DMS53 treated with DMSO at 0.1 percent for 48 hours (cell line): ENCODE measurements around the gene PNO1.
"Not testable (repeated sequence)": the region's sequence is repeated elsewhere in the genome, so short reads cannot be mapped to it uniquely, and the experiment has no call there.

Source experiments
- DNase-seq: peaks from one replicate; lab custom pipeline; 2025; ENCODE audit not compliant: unreplicated experiment; lab: John Stamatoyannopoulos, UW

The PNO1 gene

DNA sequence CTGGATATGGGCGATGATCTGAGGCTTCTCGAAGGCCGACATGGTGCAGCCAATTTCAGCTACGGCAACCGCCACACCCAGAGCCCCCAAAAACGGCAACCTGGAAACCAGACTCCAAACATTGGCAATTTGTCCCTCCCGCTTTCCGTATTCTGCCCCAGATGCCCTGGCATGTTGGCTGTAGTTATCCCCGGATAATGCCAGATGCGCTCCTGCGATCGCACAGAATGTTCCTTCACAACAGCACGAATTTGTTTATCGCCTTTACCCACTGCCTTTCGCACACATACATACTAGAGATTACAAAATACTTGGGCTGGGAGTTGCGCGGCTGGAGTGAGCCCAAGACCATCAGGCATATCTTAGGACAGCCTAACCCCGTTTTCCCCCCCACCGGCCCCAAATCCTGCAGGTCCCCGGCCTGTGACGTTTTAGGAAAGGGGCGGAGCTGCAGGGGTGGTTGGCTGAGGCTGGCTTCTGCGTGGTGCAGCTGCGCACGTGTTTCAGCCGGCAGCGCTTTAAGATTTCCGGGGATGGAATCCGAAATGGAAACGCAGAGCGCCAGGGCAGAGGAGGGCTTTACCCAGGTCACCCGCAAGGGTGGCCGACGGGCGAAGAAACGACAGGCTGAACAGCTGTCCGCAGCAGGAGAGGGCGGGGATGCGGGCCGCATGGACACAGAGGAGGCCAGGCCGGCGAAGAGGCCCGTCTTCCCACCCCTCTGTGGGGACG is at the start of gene PNO1:
Gene PNO1, plus strand, starts transcription at position 487 of the 732 bp plus-strand sequence. Its CDS starts 47 bp downstream, at position 534.
- DNase-seq, result peak; percentile 95

DNA sequence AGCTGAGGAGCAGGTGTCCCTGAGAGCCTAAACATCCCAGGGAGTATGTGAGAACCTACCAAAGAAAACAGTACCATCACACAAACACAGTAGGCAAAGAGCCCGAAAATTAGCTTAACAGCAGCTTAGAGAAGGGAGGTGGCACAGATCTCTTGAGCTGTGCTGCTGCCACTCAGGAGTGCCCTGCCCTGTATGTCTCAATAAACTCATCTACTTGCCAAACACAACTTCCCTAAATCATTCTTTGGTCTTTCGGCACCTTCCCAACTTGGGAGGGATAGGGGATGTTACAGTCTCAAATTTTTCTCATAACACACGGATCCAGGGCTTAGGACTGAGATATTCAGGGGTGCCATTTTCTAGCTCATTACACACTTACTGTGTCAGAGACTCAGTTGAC is 49.6 kb upstream of the PNO1 start:
- no peak for DNase-seq

DNA sequence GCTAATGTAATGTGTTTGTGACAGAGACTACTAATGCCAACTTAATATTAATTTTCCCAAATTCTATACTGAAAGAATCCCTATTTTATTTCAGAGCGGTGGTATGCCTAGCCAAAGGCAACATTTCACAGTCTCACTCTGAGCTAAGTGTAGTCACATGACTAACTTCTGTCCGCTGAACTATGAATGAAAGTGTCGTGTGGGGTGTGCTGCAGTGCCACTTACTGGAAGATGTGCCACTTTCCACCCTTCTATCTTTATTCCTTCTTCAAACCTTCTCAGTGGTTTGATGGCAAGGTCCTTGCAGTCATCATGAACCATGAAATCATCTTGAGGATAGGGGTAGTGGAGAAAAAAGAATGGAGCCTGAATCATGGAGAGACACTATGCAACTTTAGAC is 47.6 kb upstream of the PNO1 start:
- DNase-seq, result no peak

DNA sequence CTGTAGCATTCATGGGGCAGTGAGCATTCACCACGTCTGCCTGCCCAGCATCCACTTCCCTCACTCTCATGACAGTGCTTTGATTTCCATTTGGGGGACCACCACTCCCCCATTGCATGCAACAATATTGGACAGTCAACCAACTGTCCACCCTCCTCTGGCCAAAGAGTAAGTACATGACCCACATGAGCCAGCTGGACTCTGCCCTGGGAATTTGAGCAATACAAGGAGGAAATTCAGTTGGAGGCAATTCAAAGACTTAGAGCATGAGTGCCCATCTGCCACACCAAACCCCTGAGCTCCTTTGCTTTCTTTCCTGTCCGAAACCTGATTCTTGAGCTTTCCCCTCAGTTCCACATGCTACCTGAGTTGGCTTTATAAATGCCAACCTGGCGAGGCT is 41.7 kb upstream of the PNO1 start:
- DNase-seq, result no peak

DNA sequence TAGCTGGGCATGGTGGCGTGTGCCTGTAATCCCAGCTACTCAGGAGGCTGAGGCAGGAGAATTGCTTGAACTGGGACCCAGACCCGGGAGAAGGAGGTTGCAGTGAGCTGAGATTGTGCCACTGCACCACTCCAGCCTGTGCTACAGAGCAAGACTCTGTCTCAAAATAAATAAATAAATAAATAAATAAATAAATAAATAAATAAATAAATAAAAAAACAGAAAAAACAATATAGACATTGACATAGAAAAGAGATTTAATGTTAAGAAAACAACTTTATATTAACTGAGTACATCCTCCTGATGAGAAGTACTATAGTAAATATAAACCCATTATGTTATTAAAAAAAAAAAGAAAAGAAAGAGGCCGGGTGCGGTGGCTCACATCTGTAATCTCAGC is 39.8 kb upstream of the PNO1 start:
- not testable (repeated sequence) for DNase-seq

DNA sequence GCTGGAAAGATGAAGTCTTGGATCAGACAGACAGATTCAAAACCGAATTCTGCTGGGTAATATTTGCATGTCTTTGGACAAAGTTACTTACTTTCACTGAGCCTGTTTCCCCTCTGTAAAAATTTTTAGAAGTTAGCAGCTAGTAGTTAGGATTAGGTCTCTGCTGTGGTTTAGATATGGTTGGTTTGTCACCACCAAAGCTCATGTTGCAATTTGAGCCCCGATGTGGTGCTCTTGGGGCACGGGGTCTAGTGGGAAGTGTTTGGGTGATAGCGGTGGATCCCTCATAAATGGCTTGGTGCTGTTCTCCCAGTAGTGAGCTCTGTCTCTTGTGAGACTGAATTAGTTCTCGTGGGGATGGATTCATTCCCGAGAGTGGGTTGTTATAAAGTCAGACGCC is 38.9 kb upstream of the PNO1 start:
- DNase-seq, result no peak

DNA sequence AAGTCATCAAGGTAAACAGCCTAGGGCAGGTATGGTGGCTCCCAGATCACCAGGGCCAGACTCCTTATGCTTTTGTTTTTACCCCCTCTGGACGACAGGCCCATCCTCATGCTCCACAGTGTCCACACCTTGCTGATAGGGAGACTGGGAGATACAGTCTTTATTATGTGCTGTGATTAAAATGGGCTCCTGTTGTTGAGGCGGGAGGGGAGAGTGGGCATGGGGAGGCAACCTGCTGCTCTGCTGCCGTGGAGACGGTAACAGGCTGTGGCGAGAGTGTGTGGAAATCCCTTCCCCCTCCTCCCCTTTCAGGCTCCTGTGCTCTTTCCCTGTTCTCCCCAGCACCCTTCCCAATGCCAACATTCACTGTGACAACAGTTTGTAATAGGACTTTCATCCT is 38.2 kb upstream of the PNO1 start:
- DNase-seq, result no peak

DNA sequence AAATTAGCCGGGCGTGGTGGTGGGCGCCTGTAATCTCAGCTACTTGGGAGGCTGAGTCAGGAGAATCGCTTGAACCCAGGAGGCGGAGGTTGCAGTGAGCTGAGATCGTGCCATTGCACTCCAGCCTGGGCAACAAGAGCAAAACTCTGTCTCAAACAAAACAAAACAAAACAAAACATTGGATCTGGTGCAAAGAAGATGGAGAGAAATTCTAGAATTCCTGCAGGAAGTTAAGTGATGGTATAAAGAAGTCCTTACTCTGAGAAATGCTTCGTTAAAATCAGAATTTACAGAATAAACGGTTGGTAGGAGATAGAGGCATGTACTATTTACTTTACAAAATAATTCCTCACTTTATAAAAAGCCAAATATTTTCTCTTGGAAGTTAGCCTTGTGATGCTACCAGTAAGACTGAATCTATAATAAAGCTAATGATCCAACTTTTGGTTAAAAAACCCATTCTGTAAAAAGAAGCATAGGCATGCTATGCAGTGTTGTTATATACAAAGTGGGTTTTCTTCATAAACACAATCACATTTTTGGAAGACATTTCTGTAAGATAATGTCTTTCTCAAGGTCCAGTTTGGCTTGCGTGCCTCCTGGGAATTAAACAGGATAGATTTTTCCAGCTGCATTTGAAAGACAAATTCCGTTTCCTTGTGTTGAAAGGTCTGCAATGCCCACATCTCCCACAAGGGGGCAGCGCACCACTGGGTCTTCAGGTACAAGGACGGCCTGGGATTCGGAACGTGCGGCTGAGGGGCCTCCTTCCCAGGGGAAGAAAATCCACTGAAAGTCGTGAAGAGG is 35.6 kb upstream of the PNO1 start:
- peak; percentile 61 for DNase-seq

DNA sequence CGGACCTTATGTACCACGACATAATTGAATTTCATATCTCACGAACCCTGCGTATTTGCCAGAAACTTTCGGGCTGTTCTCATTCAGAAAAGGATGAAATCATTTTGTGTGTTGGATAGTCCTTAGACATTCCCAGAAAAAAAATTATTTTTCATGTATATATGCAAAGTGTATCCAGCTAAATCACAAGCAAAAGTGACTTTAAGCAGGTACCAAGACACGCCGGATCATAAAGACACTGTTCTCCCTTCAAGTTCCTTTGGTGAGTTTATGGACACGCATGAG is 35.1 kb upstream of the PNO1 start:
- DNase-seq, result no peak

DNA sequence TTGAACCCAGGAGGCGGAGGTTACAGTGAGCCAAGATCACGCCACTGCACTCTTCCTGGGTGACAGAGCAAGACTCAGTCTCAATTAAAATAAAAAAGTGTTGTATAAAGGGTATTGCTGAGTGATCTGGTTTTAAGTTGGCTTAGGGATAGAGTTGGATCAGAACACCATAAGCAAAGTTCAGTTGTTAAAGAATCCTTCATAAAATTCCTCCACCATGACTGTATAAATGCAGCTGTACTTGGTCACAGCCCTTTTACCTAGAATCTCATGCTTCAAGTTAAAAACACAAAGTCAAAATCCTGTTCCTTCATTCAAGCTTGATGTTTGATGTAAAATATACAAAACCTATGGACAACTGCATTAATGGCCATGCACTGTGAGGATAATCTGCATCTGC is 33.4 kb upstream of the PNO1 start:
- no peak for DNase-seq

DNA sequence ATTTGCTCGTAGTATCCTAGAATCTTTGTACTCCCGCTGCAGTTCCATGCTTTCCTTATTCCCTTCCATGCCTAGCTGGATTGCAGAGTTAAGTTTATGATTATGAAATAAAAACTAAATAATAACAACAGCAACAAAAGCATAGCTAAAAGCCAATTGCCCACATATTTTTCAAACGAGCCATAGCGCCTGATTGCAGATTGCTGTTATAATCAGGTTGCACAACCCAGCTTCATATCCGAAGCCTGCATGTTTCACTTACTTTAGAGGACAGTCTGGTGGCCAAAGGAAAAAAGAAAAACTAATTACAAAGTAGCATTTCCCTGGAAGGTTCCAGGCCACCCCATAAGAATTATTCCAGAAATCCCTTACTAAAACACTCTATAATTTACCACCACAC is 31.9 kb upstream of the PNO1 start:
- no peak for DNase-seq

DNA sequence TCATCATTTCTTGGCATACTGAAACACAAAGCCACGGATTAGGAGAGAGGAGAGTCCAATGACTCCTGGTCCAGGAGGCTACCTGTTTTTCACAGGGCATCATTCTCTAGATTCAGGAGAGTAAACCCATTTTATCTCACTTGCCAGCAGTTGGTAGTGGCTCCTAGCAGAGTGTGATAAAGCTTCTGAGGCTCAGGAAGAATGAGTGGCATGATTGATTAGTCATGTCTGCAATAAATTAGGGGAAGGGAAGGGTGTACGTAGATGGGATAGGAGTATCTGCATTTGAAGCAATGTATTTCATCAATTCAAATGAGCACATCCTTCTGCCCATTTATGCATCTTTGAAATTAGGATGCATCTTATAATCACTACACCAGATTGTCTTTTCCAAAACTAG is 31.1 kb upstream of the PNO1 start:
- DNase-seq, result no peak

DNA sequence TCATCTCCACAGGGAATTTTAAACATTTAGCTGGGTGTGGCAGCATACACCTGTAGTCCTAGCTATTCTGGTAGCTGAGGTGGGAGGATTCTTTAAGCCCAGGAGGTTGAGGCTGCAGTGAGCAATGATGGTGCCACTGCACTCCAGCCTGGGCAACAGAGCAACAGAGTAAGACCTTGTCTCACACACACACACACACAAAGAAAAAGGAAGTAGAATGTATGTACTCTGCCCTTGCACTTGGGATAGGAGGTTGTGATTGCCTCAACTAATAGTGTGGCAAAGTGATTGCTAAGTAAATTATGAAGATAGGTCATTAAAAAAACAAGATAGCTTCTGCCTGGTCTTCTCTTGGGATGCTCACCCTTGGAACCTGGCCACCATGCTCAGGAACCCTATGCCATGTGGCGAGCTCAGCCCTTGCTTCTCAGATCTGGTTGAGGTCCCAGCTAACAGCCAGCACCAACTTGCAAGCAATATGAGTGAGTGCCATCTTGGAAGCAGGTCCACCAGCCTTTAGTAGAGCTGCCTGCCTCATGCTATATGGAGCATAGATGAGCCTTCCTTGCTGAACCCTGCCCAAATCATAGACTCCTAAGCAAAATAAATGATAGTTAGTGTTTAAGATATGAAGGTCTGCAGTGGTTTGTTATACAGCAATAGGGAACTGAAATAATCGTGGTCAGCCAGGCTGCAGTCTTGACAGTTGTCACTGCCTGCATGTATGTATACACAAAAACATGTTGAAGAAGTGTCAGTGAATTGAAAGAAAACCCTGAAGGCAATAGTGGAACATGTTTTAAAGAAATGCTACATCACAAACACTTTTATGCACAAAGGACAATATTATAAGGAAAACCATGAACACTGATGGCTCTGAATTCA is 30.1 kb upstream of the PNO1 start:
- DNase-seq, result no peak

DNA sequence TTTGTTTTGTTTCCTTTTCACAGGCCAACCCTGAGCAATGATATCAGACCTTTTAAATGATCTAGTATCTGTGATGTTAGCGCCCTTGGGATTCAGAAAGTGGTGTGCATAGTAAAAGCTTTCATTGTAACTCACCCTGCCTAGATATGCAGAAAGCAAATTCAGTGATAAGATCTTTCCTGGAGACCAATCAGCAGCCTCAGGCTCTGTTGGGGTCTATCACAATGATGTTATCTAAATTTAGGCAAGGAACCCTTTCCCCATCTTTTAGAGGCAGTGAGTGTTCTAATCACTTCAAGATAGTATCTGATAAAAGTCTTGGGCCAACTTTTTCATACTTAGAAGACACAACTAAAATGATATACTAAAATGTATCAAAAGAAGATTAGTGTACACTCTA is 23.6 kb upstream of the PNO1 start:
- DNase-seq, result no peak

DNA sequence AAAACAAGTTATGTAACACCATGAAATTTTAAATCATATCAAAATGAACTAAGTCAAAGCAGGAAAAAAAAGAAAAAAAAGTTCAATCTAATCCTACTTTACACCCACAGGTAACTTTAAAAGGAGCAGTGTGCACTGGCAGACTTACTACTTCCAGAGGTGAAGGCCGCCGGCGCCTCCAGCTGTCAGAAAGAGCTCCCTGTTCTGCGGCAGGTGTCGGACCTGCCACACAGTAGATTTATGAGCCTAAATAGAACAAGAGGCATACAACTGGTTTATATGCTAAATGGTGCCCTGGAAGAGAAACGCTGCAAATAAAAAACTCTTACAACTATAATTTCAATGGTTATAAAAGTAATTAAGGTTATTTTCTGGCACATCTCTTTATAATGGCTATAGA is 23.1 kb upstream of the PNO1 start:
- DNase-seq, result no peak

DNA sequence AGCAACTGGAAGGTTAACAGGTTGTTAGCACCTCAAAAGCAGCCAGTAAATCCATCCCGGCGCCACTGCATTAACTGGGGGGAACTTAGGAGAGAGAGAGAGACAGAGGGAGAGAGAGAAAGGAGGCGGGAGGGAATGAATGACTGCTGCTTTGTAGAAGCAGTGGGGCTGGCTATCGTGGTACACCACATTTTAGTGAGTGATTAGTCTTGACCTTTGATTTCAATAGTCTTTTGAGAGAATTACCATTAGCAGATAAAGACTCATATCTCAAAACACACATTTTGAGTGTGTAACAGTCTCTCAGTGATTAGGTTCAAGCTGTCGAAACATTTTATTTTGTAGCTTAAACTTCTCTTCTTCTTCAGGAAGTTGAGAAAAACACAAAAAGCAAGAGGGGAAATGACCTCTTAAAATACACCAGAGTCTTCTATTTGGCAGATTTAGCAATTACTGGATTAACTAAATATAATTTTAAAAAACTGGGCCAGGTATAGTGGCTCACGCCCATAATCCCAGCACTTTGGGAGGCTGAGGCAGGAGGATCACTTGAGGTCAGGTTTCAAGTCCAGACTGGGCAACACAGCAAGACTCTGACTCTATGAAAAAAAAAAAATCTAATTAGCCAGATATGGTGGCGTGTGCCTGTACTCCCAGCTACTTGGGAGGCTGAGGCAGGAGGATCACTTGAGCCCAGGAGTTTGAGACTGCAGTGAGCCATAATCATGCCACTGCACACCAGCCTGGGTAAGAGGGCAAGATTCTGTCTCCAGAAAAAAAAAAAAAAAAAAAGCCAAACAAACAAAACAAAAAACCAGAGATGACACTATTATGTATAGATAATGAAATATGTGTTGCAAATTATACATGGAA is 22.0 kb upstream of the PNO1 start:
- no peak for DNase-seq

DNA sequence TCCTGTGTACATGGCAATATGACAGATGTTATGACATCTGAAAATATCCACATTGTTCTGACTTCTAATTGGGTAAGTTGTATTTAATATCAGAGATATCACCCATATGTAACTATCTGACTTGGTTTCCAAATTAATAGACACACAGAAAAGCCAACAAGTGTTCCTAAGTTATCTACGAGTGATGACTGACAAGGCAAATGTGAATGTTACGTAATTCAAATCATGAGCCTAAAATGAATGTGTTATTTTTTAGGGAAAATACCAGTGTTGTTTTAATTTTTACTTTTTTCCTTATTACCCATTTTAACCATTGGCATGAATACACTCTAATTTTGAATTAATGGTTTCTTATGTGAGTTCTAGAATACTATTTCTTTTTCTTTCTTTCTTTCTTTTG is 15.8 kb upstream of the PNO1 start:
- DNase-seq, result no peak

DNA sequence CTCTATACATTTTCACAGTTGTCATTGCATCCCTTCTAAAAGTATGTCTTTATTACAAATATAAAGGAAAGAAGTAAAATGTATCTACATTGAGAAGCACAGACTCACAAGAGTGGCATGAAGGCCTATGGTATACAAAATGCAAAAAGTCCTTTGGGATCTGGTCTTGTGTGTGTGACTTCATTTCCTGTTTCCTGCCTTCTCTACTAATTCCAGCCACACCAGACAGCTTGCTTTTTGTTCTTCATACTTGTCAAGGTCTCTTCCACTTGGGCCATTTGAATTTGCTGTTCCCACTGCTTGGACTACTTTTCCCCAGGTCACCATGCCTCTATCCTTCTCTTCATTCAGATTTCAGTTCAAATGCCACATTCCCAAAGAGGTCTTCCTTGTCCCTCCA is 6.7 kb upstream of the PNO1 start:
- no peak for DNase-seq

DNA sequence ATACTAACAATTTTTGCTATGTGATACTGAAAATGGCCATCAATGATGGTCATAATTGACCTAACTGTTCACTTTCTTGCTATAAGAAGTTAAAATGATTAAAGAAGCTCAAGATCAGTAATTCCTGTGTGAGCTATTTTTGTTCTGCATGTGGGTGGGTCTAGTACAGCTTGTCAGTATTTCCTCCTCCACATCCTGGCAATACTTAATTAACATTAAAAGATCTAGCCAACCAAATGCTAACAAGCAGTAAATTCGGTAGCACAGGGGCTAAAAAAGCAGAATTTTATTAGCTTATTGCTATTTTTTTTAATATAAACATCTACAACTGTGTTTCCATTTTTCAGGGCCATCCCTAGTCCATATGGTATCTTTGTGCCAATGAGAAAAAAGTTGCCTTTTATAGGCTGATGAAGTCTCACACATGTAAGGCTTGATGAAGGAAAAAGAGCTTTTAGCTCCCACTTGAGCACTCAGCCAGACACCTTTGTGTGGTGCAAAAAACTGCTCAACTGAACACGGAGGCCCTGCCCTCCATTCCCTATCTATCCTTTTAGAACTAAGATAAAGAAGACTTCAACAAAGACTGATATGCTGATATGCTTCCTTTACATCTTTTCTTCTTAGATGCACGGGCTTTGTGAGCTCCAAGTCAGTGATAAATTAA is 4.9 kb upstream of the PNO1 start:
- no peak for DNase-seq

DNA sequence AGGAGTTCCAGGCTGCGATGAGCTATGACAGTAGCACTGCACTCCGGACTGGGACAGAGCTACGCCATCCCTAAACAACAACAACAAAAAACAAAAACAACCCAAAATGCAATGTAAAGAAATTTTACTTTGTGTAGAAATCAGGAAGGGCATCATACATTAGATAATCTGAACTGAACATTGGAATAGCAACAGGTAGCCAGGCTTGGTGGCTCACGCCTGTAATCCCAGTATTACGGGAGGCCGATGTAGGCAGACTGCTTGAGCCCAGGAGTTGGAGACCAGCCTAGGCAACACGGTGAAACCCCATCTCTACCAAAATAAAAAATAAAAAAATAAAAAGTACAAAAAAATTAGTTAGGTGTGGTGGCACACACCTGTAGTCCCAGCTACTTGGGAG is 2.1 kb upstream of the PNO1 start:
- DNase-seq, result no peak
